ENCODE results near the gene ADAMTS12. TPM values are rescaled to one million over a fixed set of nuclear protein-coding genes. Genes with fewer than 3 reads are reported as not detected.
A peak's percentile ranks its signal among the peaks of the same experiment; 100 is the strongest.

Gene ADAMTS12
- total RNA-seq, 1 experiment from 2014 or later, result not detected

DNA sequence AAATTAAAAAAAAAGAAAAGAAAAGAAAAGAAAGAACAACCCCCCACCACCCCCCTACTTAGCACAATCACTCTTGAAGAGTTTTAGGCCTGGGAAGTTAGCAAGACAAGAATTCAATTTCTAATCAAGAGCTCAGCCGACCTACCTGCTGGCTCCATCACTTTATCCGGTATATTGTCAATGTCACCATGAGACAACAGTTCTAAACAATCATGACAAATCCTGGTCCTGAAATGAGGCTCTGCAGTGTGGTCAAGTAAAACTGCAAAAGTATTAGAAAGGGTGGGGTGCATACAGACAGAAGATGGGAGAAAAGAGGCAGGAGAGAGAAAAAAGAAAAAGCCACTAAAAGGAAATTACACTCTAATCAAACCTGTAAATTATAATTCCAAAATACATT is 287.3 kb downstream of the ADAMTS12 start:
- no peaks in the 10 kb centered on the region for H3K27me3 ChIP-seq (ENCODE audit: low read length)
- no peaks in the 10 kb centered on the region for H4K20me1 ChIP-seq (ENCODE audit: insufficient read depth, low read depth, low read length)
- H3K36me3 ChIP-seq (ENCODE audit: insufficient read depth, low read length), result no peaks in the 10 kb centered on the region
- H3K9me2 ChIP-seq (replicated peaks; ENCODE audit: insufficient read depth, low read length), result no peaks in the 10 kb centered on the region
- DNase-seq, result no peak
- H3K4me2 ChIP-seq (ENCODE audit: low read depth, low read length, poor library complexity, severe bottlenecking), result no peak overlapping the region
- H3K9ac ChIP-seq (ENCODE audit: low read length), result no peak overlapping the region
- no peaks in the 10 kb centered on the region for H3K9me3 ChIP-seq (ENCODE audit: low read length)
- H3K4me1 ChIP-seq (ENCODE audit: low read length), result no peaks in the 10 kb centered on the region
- no peak overlapping the region for H3K27ac ChIP-seq (ENCODE audit: low read length)
- no peaks in the 10 kb centered on the region for H3K79me2 ChIP-seq (ENCODE audit: low read length)
- H2AFZ ChIP-seq (ENCODE audit: low read length), result no peak overlapping the region
- no peak overlapping the region for H3K4me3 ChIP-seq (ENCODE audit: low read length)

- Histone ChIP-seq H3K4me3 (ENCODE audit: low read length) (no peak overlapping the region), H3K9ac (ENCODE audit: low read length) (no peak overlapping the region), H3K27ac (ENCODE audit: low read length) (no peak overlapping the region), H3K79me2 (ENCODE audit: low read length) (no peaks in the 10 kb centered on the region), H3K4me1 (ENCODE audit: low read length) (no peaks in the 10 kb centered on the region), H3K9me2 (replicated peaks; ENCODE audit: insufficient read depth, low read length) (no peaks in the 10 kb centered on the region), H2AFZ (ENCODE audit: low read length) (no peak overlapping the region), H3K36me3 (ENCODE audit: insufficient read depth, low read length) (no peaks in the 10 kb centered on the region), H3K27me3 (ENCODE audit: low read length) (no peaks in the 10 kb centered on the region), H3K4me2 (ENCODE audit: low read depth, low read length, poor library complexity, severe bottlenecking) (no peak overlapping the region), H4K20me1 (ENCODE audit: insufficient read depth, low read depth, low read length) (no peaks in the 10 kb centered on the region), H3K9me3 (ENCODE audit: low read length) (no peaks in the 10 kb centered on the region)
- no peak for DNase-seq
Measured at GRCh38 chr5:33601881-33602280, 289.9 kb downstream of the ADAMTS12 start.

DNA sequence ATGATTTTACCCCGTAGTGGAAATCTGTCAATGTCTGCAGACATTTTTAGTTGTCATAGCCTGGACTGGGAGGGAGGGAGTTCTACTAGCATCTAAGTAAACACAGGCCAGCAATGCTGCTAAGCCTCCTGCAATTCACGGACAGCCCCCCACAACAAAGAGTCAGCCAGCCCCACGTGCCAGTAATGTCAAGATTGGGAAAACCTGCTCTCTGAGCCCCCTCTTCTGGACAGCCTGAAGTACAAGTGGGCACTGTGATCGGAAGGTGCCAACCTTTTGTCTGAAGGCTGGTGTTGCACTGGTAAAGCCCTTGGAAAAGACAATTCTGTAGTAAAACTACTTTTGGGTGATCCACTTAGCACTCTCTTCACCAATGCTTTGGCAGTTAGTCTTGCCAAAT is 296.5 kb downstream of the ADAMTS12 start:
- H3K9me2 ChIP-seq (replicated peaks; ENCODE audit: insufficient read depth, low read length), result no peaks in the 10 kb centered on the region
- no peak for DNase-seq
- H3K36me3 ChIP-seq (ENCODE audit: insufficient read depth, low read length), result no peaks in the 10 kb centered on the region
- H3K27ac ChIP-seq (ENCODE audit: low read length), result no peak overlapping the region
- H2AFZ ChIP-seq (ENCODE audit: low read length), result no peak overlapping the region
- no peak overlapping the region for H3K4me2 ChIP-seq (ENCODE audit: low read depth, low read length, poor library complexity, severe bottlenecking)
- H3K27me3 ChIP-seq (ENCODE audit: low read length), result no peaks in the 10 kb centered on the region
- H3K9ac ChIP-seq (ENCODE audit: low read length), result no peak overlapping the region
- no peaks in the 10 kb centered on the region for H3K4me1 ChIP-seq (ENCODE audit: low read length)
- no peaks in the 10 kb centered on the region for H4K20me1 ChIP-seq (ENCODE audit: insufficient read depth, low read depth, low read length)
- no peaks in the 10 kb centered on the region for H3K9me3 ChIP-seq (ENCODE audit: low read length)
- H3K79me2 ChIP-seq (ENCODE audit: low read length), result no peaks in the 10 kb centered on the region
- H3K4me3 ChIP-seq (ENCODE audit: low read length), result no peak overlapping the region

GRCh38 chr5:33594006-33594405 is 297.8 kb downstream of the ADAMTS12 start:
- H3K4me2 ChIP-seq (ENCODE audit: low read depth, low read length, poor library complexity, severe bottlenecking), result no peak overlapping the region
- no peaks in the 10 kb centered on the region for H3K36me3 ChIP-seq (ENCODE audit: insufficient read depth, low read length)
- no peaks in the 10 kb centered on the region for H4K20me1 ChIP-seq (ENCODE audit: insufficient read depth, low read depth, low read length)
- H3K27me3 ChIP-seq (ENCODE audit: low read length), result no peaks in the 10 kb centered on the region
- no peaks in the 10 kb centered on the region for H3K79me2 ChIP-seq (ENCODE audit: low read length)
- H3K27ac ChIP-seq (ENCODE audit: low read length), result no peak overlapping the region
- no peaks in the 10 kb centered on the region for H3K9me3 ChIP-seq (ENCODE audit: low read length)
- no peaks in the 10 kb centered on the region for H3K4me1 ChIP-seq (ENCODE audit: low read length)
- no peak overlapping the region for H3K9ac ChIP-seq (ENCODE audit: low read length)
- H2AFZ ChIP-seq (ENCODE audit: low read length), result no peak overlapping the region
- no peak for DNase-seq
- H3K9me2 ChIP-seq (replicated peaks; ENCODE audit: insufficient read depth, low read length), result no peaks in the 10 kb centered on the region
- no peak overlapping the region for H3K4me3 ChIP-seq (ENCODE audit: low read length)

DNA sequence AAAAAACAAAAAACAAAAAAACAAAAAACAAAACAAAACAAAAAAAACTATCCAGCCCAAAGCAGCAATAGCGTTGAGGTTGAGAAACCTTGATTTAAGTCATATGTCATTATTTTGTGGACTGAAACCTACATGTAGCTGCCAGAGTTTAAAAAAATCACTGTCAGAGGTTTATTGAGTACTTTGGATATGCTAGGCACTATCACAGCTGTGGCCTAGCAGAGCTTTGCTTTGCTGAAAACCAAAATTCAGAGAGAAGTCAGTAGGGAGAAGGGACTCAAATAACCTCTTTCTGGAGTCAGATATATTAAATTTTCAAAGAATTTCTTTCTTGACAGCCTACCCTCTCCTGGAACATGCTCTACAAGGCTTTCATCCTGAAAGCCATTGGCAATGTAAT is 299.5 kb downstream of the ADAMTS12 start:
- H3K9me3 ChIP-seq (ENCODE audit: low read length), result no peaks in the 10 kb centered on the region
- no peak for DNase-seq
- no peaks in the 10 kb centered on the region for H4K20me1 ChIP-seq (ENCODE audit: insufficient read depth, low read depth, low read length)
- no peak overlapping the region for H3K4me2 ChIP-seq (ENCODE audit: low read depth, low read length, poor library complexity, severe bottlenecking)
- H3K9me2 ChIP-seq (replicated peaks; ENCODE audit: insufficient read depth, low read length), result no peaks in the 10 kb centered on the region
- H2AFZ ChIP-seq (ENCODE audit: low read length), result no peak overlapping the region
- no peaks in the 10 kb centered on the region for H3K4me1 ChIP-seq (ENCODE audit: low read length)
- H3K36me3 ChIP-seq (ENCODE audit: insufficient read depth, low read length), result no peaks in the 10 kb centered on the region
- H3K4me3 ChIP-seq (ENCODE audit: low read length), result no peak overlapping the region
- no peaks in the 10 kb centered on the region for H3K79me2 ChIP-seq (ENCODE audit: low read length)
- H3K9ac ChIP-seq (ENCODE audit: low read length), result no peak overlapping the region
- H3K27ac ChIP-seq (ENCODE audit: low read length), result no peak overlapping the region
- H3K27me3 ChIP-seq (ENCODE audit: low read length), result no peaks in the 10 kb centered on the region

DNA sequence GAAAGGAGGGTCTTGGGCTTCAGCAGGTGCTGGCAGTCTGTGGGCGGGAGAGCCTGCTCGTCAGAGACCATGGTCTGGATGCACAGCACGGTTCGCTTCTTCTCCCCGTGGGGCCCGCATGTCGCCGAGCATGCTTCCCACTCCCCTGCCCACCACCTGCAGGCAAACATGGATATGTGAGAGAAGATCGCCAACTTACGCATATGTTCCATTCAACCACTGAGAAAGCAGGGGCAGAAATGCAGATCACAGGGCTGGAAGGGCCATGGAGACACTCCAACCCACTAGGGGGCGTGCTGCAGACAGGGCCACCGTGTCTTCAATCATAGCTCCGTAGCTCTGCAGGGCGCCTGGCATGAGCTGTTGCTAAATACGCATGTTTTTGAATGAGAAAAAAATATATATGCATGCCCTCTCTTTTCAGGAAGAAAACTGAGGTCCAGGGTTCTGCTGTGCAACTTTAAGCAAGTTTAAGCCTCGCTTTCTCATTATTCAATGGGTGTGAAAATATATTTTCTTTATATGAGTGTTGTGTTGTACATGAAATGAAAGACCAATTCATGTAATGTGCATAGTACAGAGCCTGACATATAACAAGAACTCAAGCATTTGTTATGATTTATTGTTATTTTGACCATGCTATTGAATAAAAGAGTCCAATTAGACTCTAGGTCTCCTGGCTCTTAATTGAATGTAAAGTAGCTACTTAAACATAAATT is 303.0 kb downstream of the ADAMTS12 start:
- Histone ChIP-seq H3K4me2 (ENCODE audit: low read depth, low read length, poor library complexity, severe bottlenecking) (peak overlapping the region; percentile 1), H3K4me1 (ENCODE audit: low read length) (no peaks in the 10 kb centered on the region; the same call in 1 of the 2 replicates), H3K27ac (ENCODE audit: low read length) (no peak overlapping the region), H3K9me2 (replicated peaks; ENCODE audit: insufficient read depth, low read length) (peaks cover 2% of the 10 kb centered on the region; the same call in 1 of the 2 replicates), H3K36me3 (ENCODE audit: insufficient read depth, low read length) (no peaks in the 10 kb centered on the region), H3K79me2 (ENCODE audit: low read length) (no peaks in the 10 kb centered on the region), H2AFZ (ENCODE audit: low read length) (peak overlapping the region; percentile 68; the same call in 1 of the 2 replicates), H3K27me3 (ENCODE audit: low read length) (no peaks in the 10 kb centered on the region), H3K9me3 (ENCODE audit: low read length) (no peaks in the 10 kb centered on the region), H3K9ac (ENCODE audit: low read length) (no peak overlapping the region), H3K4me3 (ENCODE audit: low read length) (no peak overlapping the region), H4K20me1 (ENCODE audit: insufficient read depth, low read depth, low read length) (no peaks in the 10 kb centered on the region)
- DNase-seq, result peak; percentile 90

DNA sequence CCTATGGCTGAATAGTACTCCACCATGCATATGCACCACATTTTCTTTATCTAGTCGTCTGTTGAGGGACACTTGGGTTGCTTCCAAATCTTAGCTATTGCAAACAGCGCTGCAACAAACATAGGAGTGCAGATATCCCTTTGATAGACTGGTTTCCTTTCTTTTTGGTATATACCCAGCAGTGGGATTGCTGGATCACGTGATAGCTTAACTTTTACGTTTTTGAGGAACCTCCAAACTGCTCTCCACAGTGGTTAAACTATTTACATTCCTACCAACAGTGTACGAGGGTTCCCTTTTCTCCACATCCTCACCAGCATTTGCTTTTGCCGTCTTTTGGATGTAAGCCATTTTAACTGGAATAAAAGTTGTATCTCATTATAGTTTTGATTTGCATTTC is 308.5 kb downstream of the ADAMTS12 start:
- Histone ChIP-seq H3K4me2 (ENCODE audit: low read depth, low read length, poor library complexity, severe bottlenecking) (no peak overlapping the region), H3K4me1 (ENCODE audit: low read length) (no peaks in the 10 kb centered on the region; the same call in 1 of the 2 replicates), H3K9me2 (replicated peaks; ENCODE audit: insufficient read depth, low read length) (peaks cover 2% of the 10 kb centered on the region; the same call in 1 of the 2 replicates), H3K79me2 (ENCODE audit: low read length) (no peaks in the 10 kb centered on the region), H3K27me3 (ENCODE audit: low read length) (no peaks in the 10 kb centered on the region; the same call in 1 of the 2 replicates), H4K20me1 (ENCODE audit: insufficient read depth, low read depth, low read length) (no peaks in the 10 kb centered on the region), H2AFZ (ENCODE audit: low read length) (no peak overlapping the region), H3K9me3 (ENCODE audit: low read length) (no peaks in the 10 kb centered on the region), H3K36me3 (ENCODE audit: insufficient read depth, low read length) (no peaks in the 10 kb centered on the region), H3K4me3 (ENCODE audit: low read length) (no peak overlapping the region), H3K9ac (ENCODE audit: low read length) (no peak overlapping the region), H3K27ac (ENCODE audit: low read length) (no peak overlapping the region)
- DNase-seq, result peak; percentile 5

DNA sequence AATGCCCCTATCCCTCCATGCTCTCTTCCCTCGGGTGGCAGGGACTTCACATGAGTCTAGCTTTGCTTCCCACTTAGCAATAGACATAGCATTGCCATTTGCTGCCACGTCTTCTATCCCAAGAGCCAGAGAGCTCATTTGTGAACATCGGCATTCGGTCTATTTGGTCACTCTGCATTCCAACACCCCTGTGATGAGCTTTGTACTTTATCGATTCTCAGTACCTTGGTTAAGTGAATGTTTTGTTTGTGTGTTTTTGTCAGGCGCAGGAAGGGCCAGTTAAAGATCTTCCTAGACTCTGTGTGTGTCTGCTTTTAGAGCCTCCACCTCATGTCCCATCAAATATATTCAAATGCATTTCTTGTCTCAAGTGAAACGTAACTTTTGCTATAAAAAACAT is 309.4 kb downstream of the ADAMTS12 start:
- H3K9me2 ChIP-seq (replicated peaks; ENCODE audit: insufficient read depth, low read length), result peaks cover 2% of the 10 kb centered on the region; the same call in 1 of the 2 replicates
- H3K4me1 ChIP-seq (ENCODE audit: low read length), result no peaks in the 10 kb centered on the region; the same call in 1 of the 2 replicates
- no peaks in the 10 kb centered on the region for H3K79me2 ChIP-seq (ENCODE audit: low read length)
- H3K4me3 ChIP-seq (ENCODE audit: low read length), result no peak overlapping the region
- H3K4me2 ChIP-seq (ENCODE audit: low read depth, low read length, poor library complexity, severe bottlenecking), result no peak overlapping the region
- no peak overlapping the region for H2AFZ ChIP-seq (ENCODE audit: low read length)
- H3K9ac ChIP-seq (ENCODE audit: low read length), result no peak overlapping the region
- H3K27me3 ChIP-seq (ENCODE audit: low read length), result no peaks in the 10 kb centered on the region; the same call in 1 of the 2 replicates
- H3K27ac ChIP-seq (ENCODE audit: low read length), result no peak overlapping the region
- H3K9me3 ChIP-seq (ENCODE audit: low read length), result no peaks in the 10 kb centered on the region
- H4K20me1 ChIP-seq (ENCODE audit: insufficient read depth, low read depth, low read length), result no peaks in the 10 kb centered on the region
- DNase-seq, result peak; percentile 4
- H3K36me3 ChIP-seq (ENCODE audit: insufficient read depth, low read length), result no peaks in the 10 kb centered on the region

All from Karpas-422 (cell line).